Keratinocyte (primary cell): ENCODE data around the gene ACR.

Source experiments
- EZH2 ChIP-seq: IDR thresholded peaks from one replicate; pipeline ENCODE4 v1.6.1; 2012; ENCODE audit warnings: inconsistent platforms, mild to moderate bottlenecking, low read length, moderate library complexity
- TF ChIP-seq, protein P1 (sequence below), 3 experiments: IDR thresholded peaks in 1 of 3; conservative IDR thresholded peaks in 1 of 3; optimal IDR thresholded peaks in 1 of 3; 2 replicates in 2 of 3; 3 replicates in 1 of 3; pipeline versions ENCODE3 to v1.5.1; 2011; ENCODE audit warnings: low read length in 3 of 3, mild to moderate bottlenecking in 3 of 3, moderate library complexity in 2 of 3, control low read depth in 1 of 3, inconsistent platforms in 1 of 3; ENCODE audit not compliant: insufficient read depth in 2 of 3; ENCODE audit errors: extremely low read depth in 1 of 3

DNA sequence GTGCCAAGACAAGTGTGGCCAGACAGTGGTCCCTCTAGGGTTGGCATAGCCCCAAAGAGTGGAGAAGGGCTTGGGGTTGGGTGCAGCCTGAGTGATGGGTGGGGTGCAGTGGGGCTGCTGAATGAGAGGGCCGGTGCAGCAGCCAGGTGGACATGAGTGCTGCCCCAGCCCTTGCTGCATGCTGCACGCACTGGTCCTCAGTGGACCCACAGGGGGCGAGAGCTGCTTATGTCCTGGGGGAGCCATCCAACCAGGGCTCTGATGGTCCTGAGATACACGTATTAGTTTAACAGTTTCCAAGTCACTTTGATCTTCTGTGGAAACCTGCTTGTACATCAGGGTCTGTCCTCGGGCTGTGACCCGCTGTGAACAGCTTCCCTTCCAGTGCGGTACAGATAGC is 23.9 kb upstream of the ACR start:
- TF ChIP-seq, protein P1, sequence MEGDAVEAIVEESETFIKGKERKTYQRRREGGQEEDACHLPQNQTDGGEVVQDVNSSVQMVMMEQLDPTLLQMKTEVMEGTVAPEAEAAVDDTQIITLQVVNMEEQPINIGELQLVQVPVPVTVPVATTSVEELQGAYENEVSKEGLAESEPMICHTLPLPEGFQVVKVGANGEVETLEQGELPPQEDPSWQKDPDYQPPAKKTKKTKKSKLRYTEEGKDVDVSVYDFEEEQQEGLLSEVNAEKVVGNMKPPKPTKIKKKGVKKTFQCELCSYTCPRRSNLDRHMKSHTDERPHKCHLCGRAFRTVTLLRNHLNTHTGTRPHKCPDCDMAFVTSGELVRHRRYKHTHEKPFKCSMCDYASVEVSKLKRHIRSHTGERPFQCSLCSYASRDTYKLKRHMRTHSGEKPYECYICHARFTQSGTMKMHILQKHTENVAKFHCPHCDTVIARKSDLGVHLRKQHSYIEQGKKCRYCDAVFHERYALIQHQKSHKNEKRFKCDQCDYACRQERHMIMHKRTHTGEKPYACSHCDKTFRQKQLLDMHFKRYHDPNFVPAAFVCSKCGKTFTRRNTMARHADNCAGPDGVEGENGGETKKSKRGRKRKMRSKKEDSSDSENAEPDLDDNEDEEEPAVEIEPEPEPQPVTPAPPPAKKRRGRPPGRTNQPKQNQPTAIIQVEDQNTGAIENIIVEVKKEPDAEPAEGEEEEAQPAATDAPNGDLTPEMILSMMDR (optimal IDR thresholded peaks at IDR 0.05 in 1 of 3, IDR thresholded peaks at IDR 0.05 in 1 of 3, conservative IDR thresholded peaks at IDR 0.05 in 1 of 3; ENCODE audit: extremely low read depth in 1 of 3, insufficient read depth in 2 of 3, low read length in 3 of 3) = no peak
- TF ChIP-seq EZH2 = no peak
